Epithelial cell of esophagus (primary cell): ENCODE results near the gene MAP3K3.

ENCODE experiments used
- DNase-seq: peaks from one replicate; pipeline ENCODE4 v3.0.0; 2010; ENCODE audit warnings: low read depth
- H3K4me3 ChIP-seq: 2 replicates; pipeline ENCODE4 v1.5.1; 2011; ENCODE audit warnings: mild to moderate bottlenecking, low read length, control low read depth
- CTCF ChIP-seq: IDR thresholded peaks from 2 replicates; pipeline ENCODE4 v1.5.1; 2011; ENCODE audit warnings: low read depth, mild to moderate bottlenecking, low read length, control low read depth, inconsistent platforms; ENCODE audit not compliant: insufficient read depth; ENCODE audit errors: missing control alignments

MAP3K3 gene

GRCh38 chr17:63621684-63622573 lies at the start of gene MAP3K3:
Gene MAP3K3 (plus strand): TSS chr17:63622417. CDS start chr17:63622760, 343 bp downstream.
- TF ChIP-seq CTCF: peak; percentile 20
- peak within 1 kb of the TSS; percentile 69 for H3K4me3 ChIP-seq
- DNase-seq: peak; percentile 100

- peak; percentile 33 for TF ChIP-seq CTCF
- no peak overlapping the region for H3K4me3 ChIP-seq
- no peak for DNase-seq
Measured at GRCh38 chr17:63573634-63574033, 48.6 kb upstream of the MAP3K3 start.

GRCh38 chr17:63578027-63578768 lies 44.0 kb upstream of the MAP3K3 start:
- TF ChIP-seq CTCF: no peak
- no peak for DNase-seq
- H3K4me3 ChIP-seq: no peak overlapping the region

- no peak for TF ChIP-seq CTCF
- no peak overlapping the region for H3K4me3 ChIP-seq
- DNase-seq: no peak
Measured at GRCh38 chr17:63578769-63579111, 43.5 kb upstream of the MAP3K3 start.

- DNase-seq: no peak
- TF ChIP-seq CTCF: no peak
- no peak overlapping the region for H3K4me3 ChIP-seq
Measured at GRCh38 chr17:63579633-63580032, 42.6 kb upstream of the MAP3K3 start.

- H3K4me3 ChIP-seq: no peak overlapping the region
- no peak for TF ChIP-seq CTCF
Measured at GRCh38 chr17:63587770-63588169, 34.4 kb upstream of the MAP3K3 start.

More at GRCh38 chr17:63587770-63588169, 34.4 kb upstream of the MAP3K3 start:
- DNase-seq: peak; percentile 24
